Cardiac muscle cell (in vitro differentiated cells and primary cell): Measurements from ENCODE around the gene GAB1. TPM values are rescaled to one million over a fixed set of nuclear protein-coding genes. Genes with fewer than 3 reads are reported as not detected.

ENCODE experiments used
- DNase-seq, 2 donors: peaks; one replicate each; pipeline versions ENCODE4 v3.0.0 to v3.0.0-alpha.2; 2010 to 2017; ENCODE audit warnings: low read depth in 1 of 2, low spot score in 1 of 2
- H3K27ac ChIP-seq: fragments of 200-600 bp; sonication (generic); 2 replicates; pipeline ENCODE4 v1.5.1; 2016
- H3K27me3 ChIP-seq: fragments of 200-600 bp; sonication (generic); 2 replicates; pipeline ENCODE4 v1.6.0; 2016; ENCODE audit warnings: control low read depth
- H3K36me3 ChIP-seq: fragments of 200-600 bp; sonication (generic); 2 replicates; pipeline ENCODE4 v1.5.1; 2016; ENCODE audit warnings: control low read depth
- H3K4me1 ChIP-seq: fragments of 200-600 bp; sonication (generic); 2 replicates; pipeline ENCODE4 v1.8.1; 2017; ENCODE audit warnings: low read depth, mild to moderate bottlenecking, mixed run types
- H3K4me3 ChIP-seq: fragments of 200-600 bp; sonication (generic); 2 replicates; pipeline ENCODE4 v1.5.1; 2016; ENCODE audit warnings: mild to moderate bottlenecking
- H3K9me3 ChIP-seq: fragments of 200-600 bp; sonication (generic); 2 replicates; pipeline ENCODE4 v1.5.1; 2017; ENCODE audit warnings: low read depth, mild to moderate bottlenecking, control low read depth
- polyA plus RNA-seq: library from polyadenylated mRNA; unstranded; fragments of >200 nt; fragmentation: Nextera tagmentation; extraction: Ambion mirVana; gene quantifications from 2 replicates; pipeline ENCODE4 v1.2.1, GENCODE V29; 2016
- total RNA-seq: library from RNA; depleted of rRNA; stranded (reverse); fragments of >200 nt; gene quantifications from 2 replicates; pipeline ENCODE4 v1.2.3, GENCODE V29; 2016
- TF ChIP-seq, protein P1 (sequence below): IDR thresholded peaks from 2 replicates; pipeline ENCODE4 v1.5.1; 2012; ENCODE audit warnings: low read depth, mild to moderate bottlenecking, low read length

The GAB1 gene
- total and polyA plus RNA-seq, 2 experiments from 2014 or later, result 11.9 to 63.9 TPM

- Histone ChIP-seq H3K27ac (peak overlapping the region; percentile 6), H3K4me1 (peaks cover 37% of the 10 kb centered on the region), H3K9me3 (no peaks in the 10 kb centered on the region), H3K4me3 (no peak overlapping the region), H3K36me3 (no peaks in the 10 kb centered on the region), H3K27me3 (no peaks in the 10 kb centered on the region)
- TF ChIP-seq, protein P1, sequence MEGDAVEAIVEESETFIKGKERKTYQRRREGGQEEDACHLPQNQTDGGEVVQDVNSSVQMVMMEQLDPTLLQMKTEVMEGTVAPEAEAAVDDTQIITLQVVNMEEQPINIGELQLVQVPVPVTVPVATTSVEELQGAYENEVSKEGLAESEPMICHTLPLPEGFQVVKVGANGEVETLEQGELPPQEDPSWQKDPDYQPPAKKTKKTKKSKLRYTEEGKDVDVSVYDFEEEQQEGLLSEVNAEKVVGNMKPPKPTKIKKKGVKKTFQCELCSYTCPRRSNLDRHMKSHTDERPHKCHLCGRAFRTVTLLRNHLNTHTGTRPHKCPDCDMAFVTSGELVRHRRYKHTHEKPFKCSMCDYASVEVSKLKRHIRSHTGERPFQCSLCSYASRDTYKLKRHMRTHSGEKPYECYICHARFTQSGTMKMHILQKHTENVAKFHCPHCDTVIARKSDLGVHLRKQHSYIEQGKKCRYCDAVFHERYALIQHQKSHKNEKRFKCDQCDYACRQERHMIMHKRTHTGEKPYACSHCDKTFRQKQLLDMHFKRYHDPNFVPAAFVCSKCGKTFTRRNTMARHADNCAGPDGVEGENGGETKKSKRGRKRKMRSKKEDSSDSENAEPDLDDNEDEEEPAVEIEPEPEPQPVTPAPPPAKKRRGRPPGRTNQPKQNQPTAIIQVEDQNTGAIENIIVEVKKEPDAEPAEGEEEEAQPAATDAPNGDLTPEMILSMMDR, result no peak
- no peak for DNase-seq
These were observed 37.6 kb downstream of the GAB1 start for GRCh38 chr4:143374255-143374654.

DNA sequence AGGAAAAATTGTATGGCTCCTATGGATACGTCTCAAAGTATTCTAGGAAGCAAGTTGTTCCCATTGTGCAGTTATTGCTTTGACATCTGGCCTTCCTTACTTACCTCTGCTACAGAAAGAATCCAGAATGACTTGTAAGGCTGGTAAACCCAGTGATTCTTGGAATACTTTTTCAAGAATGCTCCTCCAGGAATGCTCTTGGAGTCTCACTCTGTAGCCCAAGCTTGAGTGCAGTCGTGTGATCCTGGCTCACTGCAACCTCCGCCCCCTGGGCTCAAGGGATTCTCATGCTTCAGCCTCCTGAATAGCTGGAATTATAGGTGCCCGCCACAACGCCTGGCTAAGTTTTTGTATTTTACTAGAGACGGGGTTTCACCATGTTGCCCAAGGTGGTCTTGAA, 38.1 kb downstream of the GAB1 start:
- Histone ChIP-seq H3K9me3 (no peaks in the 10 kb centered on the region), H3K36me3 (no peaks in the 10 kb centered on the region), H3K4me3 (no peak overlapping the region), H3K4me1 (peaks cover 40% of the 10 kb centered on the region), H3K27ac (peak overlapping the region; percentile 6), H3K27me3 (no peaks in the 10 kb centered on the region)
- TF ChIP-seq, protein P1, result no peak
- DNase-seq, result no peak

GRCh38 chr4:143375326-143376073, 38.8 kb downstream of the GAB1 start:
- H3K27ac ChIP-seq, result peak overlapping the region; percentile 6
- no peaks in the 10 kb centered on the region for H3K27me3 ChIP-seq
- H3K4me3 ChIP-seq, result no peak overlapping the region
- H3K9me3 ChIP-seq, result no peaks in the 10 kb centered on the region
- H3K4me1 ChIP-seq, result peaks cover 41% of the 10 kb centered on the region
- H3K36me3 ChIP-seq, result no peaks in the 10 kb centered on the region
- DNase-seq, result peak in 1 of 2 donors; percentile 35
- TF ChIP-seq, protein P1, result peak; percentile 44

DNA sequence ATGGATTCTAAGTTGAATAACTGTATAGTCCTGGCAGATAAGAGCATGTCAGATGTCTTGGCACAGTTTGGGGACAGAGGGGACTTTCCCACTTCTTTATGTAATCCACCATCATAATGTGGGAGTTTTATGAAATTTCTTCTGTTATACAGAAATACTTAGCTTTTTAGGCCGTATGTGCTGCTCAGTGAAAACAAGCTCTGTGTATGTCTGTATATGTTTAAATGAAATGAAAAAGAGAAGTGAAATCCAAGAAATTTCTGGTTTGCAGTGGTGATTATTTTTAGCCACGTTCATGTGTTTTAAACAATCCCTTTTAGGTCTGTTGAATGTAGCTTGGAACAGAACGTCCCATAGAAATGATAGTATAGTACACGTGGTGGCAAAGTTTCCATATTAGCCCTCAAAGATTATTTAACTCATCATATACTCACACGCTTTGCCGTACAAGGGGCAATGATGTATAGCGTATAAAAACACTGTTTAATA, 41.0 kb downstream of the GAB1 start:
- Histone ChIP-seq H3K4me3 (no peak overlapping the region), H3K36me3 (no peaks in the 10 kb centered on the region), H3K4me1 (peaks cover 63% of the 10 kb centered on the region), H3K27me3 (no peaks in the 10 kb centered on the region), H3K9me3 (no peaks in the 10 kb centered on the region), H3K27ac (peak overlapping the region; percentile 90)
- TF ChIP-seq, protein P1, result no peak
- DNase-seq, result no peak

DNA sequence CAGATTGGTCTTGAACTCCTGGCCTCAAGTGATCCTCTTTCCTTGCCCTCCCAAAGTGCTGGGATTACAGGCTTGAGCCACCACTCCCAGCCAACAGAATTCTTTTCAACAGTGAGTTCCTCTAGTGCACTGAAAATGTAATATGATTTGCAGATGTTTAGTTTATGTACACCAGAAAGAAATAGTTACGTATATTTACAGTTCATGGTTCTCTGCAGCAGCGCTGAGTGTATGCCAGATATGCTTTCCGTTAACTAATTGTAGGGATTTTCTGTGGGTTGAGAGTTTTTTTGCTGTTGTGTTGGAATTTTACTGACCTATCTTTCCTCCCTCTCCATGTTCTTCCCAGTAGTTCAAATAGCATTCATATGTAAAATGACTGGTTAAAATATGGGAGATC, 44.0 kb downstream of the GAB1 start:
- DNase-seq, result no peak
- H3K9me3 ChIP-seq, result no peaks in the 10 kb centered on the region
- TF ChIP-seq, protein P1, result no peak
- no peaks in the 10 kb centered on the region for H3K36me3 ChIP-seq
- H3K4me3 ChIP-seq, result no peak overlapping the region
- H3K27me3 ChIP-seq, result no peaks in the 10 kb centered on the region
- peak overlapping the region; percentile 57 for H3K27ac ChIP-seq
- peaks cover 70% of the 10 kb centered on the region for H3K4me1 ChIP-seq
